GM18507 (cell line): ENCODE data around the gene TSSC4.

Experiments used
- DNase-seq: peaks from one replicate; pipeline ENCODE4 v3.0.0; 2011; ENCODE audit warnings: low read depth; ENCODE audit not compliant: insufficient read length; ENCODE audit errors: extremely low spot score
- FAIRE-seq: peaks from 2 replicates; lab custom pipeline; 2011; peaks lifted over from hg19 to GRCh38; lab: Jason Lieb, UNC

The TSSC4 gene

DNA sequence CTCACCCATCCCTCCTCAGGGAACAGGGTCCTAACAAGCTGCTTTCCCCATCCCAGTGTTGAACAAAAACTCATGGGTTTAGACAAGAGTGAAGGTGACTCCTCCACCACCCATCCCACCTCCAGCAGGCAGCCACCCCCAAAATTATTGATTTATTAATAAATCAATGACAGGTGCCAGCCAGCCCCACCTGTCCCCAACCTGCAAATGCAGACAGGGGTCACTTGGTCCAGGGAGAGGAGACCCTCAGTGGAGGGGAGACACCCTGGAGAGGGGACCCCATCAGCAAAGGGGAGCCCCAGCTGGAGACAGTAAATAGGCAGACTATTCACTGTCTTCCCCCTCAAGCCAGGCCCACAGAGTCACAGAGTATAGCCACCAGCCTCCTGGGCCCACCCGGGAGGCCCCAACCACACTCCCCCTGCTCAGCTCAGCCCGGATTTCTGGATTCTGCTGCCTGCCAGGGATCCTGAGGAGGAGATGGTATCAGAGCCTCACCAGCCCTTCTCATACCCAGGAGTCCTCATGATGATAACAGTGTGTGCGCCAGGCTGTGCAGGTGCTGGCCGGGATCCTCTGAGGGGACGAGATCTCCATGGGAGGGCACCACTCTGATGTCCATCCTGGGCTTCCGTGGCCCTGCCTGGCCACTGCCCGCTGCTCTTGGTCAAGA is 32.2 kb upstream of the TSSC4 start:
- no peak for FAIRE-seq

DNA sequence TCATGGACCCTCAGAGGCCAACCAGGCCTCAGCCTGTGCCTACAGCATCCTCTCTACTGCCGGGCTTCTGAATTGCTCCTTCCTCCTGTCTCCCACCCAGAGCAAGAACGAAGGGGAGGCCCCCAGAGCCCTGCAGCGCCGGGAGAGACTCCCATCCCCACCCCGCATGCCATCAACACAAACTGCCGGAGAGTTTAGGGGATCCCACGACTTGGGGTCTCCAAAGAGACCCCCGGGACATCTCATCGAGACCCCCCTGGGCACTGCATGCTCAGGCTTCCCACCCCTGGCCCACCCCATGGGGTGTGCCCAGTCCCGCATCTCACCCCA is 31.7 kb upstream of the TSSC4 start:
- FAIRE-seq (no peak), DNase-seq (no peak)

More for the DNA sequence above, 32.2 kb upstream of the TSSC4 start:
- no peak for DNase-seq

DNA sequence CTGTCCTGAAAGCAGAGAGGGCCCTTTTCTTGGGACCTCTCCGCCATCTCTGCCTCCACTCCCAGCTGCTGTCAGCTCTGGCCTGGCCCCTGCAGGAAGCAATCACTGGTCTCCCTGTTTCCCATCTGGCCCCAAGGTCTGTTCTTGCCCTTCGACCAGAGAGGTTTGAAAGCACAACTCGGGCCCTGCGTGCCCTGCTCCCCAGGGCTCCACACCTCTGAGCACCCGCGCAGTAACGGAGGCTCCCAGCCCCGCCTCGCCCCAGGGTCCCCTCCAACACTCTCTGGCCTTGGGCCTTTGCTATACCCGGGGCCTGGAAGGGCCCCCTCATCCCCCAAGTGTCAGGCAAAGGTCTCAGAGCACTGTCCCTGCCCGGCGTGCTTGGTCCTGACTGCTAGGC is 31.2 kb upstream of the TSSC4 start:
- DNase-seq (no peak), FAIRE-seq (no peak)

DNA sequence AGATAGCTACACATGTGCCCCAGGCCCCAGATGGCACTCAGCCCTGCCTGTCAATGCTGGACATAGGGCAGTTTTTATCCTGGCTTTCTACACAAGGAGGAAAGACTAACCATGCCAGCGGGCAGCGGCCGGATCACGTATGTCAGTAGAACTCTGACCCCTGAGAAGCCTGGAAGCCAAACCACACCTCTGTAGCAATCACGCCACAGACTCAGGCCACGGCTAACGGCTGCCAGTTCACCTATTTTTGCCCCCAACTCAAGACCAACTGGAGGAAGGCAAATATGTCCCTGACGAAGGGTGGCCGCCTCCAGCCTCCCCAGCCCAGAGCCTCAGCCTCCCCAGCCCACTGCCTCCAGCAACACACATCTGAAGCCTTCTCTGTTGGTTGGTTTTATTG is 30.7 kb upstream of the TSSC4 start:
- no peak for DNase-seq
- FAIRE-seq = no peak

DNA sequence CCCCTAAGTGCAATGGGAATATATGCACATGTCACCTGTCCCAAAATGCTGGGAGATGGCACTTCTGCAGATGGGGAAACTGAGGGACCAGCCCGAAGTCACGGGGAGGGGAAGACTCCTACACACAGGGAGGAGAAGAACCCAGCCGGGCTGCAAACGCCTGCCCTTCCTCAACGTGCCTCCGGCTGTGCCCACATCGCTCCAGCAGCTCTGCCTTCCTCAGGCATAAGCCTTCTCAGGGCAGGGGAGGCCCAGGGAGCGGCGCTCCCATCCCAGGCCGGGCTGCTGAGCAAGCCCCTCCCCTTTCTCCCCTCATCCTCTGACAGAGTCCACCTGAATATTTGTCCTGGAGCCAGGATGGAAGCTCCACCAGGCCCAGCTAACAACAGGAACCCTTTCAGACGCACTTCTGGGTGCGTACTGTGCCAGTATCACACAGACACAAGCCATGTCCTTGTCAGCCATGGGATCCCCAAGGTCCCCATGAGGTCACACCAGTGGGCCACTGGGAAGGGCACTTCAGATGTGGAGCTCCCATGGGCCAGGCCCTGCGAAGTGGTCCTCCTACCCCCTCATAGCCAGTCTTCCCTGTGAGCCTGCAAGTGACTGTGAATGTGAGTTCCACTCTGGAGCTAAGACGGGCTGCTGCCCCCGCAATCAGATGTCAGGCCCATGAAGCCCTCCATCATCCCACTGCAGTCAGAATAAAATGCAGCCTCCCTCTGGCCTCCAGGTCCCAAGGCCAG is 25.9 kb upstream of the TSSC4 start:
- FAIRE-seq (no peak), DNase-seq (no peak)

DNA sequence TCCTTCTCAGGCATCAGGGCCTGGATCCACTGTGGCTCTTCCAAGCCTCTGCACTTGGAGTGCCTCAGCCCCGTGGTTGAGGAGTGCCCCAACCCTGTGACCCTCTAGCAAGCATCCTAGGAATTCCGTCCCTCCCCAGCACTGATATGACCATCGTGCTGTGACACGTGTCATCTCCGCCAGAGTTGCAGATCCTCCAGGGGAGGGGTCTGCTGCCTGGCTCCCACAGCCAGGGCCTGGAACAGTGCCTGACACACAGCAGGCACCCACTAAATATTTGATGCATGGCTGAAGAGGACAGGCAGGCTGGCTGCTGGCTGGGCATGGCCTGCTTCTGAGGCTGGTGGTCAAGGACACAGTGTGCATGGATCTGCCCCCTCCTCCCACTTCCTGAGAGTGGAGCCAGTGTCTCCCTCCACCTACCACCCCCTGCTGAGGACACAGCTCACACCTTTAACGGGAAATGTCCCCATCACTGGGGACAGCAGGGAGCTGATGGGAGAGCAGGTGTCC is 25.2 kb upstream of the TSSC4 start:
- no peak for FAIRE-seq
- no peak for DNase-seq

DNA sequence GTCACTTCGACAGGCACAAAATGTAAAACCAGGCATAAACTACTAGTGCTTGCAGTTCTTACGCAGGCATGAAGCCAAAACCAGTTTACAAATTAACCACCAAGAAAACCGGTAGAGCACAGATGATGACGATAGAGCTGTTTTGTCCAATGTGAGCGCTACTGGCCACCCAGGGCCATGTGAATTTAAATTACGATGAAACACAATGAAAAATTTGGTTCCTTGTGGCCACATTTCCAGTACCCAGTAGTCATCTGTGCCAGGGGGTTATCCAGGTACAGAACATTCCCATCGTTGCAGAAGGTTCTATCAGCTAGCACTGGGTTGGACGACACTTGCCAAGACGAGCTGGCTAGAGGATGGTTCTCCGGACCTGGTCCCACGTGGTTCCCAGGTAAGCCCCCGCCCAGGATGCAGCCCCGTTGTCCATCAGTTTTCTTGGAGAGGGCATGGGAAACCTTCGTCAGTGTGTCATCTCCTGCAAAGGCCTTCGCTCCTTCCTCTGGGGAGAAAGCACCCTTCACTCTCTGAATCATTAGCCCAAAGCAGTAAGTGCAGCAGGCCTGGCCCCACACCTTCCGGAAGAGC is 24.5 kb upstream of the TSSC4 start:
- DNase-seq = no peak
- no peak for FAIRE-seq

DNA sequence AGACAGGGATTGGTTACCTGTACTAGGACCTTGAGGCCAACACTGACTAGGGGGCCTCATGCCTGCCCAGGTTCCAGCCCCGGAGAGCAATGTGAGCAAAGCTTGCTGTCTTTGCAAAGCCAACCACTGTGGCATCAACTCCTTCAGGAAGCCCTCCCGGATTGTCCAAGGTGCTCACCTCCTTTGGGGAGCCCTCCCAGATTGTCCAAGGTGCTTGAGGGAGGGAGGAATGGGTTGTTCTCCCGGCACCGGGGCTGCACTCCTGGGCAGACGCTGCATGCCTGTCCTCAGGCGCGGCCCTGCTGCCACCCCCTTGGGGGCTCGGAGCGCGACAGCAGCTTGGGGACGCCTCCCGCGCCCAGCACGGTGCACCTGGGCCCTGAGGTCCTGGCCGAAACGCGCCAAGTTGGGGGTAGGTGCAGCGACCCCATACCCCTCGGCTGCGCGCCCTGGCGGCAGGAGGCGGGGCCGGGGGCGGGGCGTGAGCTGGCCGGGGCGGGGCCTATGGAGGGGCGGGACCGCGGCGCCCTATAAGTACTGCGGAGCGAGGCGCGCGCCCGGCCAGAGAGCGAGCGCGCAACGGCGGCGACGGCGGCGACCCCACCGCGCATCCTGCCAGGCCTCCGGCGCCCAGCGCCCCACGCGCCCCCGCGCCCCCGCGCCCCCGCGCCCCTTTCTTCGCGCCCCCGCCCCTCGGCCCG is 23.6 kb upstream of the TSSC4 start, which contains the start of gene CD81:
CD81 (plus strand) TSS at position 560 of the 701 bp plus-strand sequence. CDS start 240 bp downstream, outside the sequence.
- no peak for FAIRE-seq
- peak; percentile 75 for DNase-seq

DNA sequence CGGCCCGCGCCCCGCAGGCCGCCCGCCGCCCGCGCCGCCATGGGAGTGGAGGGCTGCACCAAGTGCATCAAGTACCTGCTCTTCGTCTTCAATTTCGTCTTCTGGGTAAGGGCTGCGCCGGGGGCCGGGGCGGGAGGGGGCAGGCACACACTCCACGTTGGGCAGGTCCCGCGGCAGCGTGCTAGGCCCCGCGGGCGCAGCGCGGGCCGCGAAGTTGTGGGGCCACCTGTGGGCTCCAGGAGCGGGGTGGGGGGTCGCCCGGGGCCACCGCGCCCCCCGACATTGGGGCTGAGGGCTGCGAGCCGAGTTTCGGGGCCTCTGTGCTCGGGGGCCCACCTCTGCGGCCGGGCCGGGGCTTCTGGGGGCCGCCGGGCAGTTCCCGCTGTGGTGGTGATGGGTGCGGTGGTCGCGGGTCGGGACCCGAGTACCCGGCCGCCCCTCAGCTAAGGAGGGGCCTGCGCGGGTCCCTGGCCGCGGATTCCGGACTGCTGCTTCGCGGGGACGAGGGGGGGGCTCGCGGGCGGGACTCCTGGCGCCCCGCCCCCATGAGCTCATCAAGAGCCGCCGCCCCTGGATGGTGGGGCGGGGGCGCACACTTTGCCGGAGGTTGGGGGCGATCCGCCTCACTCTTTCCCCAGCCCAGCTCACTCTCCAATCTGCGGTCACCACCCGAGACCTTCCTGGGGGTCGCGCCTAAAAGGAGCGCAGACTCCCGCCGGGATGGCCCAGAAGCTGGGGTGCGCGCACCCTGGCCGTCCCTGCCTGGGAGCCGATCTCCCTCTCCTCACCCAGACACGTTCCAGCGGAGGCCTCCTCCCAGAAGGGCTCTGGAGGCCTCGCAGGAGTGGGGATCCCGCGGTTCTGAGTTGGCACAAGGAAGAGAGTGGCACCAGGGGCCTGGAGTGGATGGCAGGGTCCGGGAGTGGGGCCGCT is 22.8 kb upstream of the TSSC4 start:
- no peak for FAIRE-seq

DNA sequence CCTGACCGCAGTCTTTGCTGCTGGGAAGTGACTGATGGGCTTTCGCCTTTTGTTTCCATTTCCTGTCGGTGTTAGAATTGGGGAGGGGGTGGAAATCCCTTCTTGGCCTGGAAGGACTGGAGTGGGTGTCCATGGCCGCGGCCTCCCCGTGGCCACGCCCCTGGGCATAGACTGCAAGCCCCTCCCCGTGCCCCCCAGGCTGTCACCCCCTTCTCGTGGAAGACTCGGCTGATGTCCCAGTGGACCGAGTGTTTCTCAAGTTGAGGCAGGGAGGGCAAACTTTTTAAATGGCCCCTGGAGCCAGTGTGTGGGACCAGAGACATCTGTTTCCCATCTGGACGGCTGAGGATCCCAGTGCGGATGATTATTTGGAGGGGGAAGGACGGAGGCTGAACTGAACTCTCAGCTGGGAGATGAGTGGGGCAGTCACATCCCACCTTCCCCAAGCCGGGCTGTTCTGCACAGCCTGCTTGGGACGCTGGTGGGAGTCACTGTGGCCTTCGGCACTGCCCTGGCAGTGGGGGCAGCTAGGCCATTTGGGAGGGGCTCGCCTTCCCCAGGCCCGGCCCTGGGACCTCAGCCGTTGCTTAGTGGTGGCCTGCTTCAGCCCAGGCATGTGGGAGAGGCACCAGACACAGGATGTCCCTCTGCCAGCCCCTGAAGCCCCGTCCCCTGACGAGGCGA is 21.9 kb upstream of the TSSC4 start:
- DNase-seq (no peak), FAIRE-seq (peak; percentile 38)

More for the DNA sequence above, 22.8 kb upstream of the TSSC4 start:
- no peak for DNase-seq

DNA sequence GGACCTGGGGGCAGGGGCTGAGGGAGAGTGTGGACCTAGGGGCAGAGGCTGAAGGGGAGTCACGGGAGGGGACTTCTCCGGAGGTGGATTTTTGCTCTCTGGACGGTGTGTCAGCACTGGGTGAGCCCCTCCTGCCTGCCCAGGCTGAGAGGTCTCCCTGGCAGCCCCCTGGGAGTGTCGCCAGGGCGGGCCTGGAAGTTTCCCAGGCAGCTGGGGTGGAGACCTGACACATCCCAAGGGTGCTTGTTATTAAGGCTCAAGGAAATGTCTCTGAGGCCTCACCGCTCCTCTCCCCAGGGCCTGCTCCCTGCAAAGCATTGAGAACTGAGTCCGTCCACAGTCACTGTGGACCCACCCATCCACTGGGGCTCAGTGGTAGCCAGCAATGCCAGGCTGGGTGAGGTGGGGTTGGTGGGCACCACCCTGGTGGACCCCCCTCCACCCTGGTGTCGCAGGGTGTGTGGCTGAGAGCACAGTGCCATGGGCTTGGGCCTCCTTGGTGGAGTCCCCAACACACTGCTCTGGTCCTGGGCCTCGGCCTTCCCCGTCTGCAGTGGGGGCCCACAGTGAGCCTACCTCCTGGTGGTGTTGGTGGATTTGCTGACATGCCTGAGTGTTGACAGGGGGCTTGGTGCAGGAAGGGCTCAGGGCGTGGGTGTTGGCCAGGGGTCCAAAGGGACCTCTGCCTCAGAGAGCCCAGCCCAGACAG is 20.9 kb upstream of the TSSC4 start:
- DNase-seq (no peak), FAIRE-seq (no peak)

DNA sequence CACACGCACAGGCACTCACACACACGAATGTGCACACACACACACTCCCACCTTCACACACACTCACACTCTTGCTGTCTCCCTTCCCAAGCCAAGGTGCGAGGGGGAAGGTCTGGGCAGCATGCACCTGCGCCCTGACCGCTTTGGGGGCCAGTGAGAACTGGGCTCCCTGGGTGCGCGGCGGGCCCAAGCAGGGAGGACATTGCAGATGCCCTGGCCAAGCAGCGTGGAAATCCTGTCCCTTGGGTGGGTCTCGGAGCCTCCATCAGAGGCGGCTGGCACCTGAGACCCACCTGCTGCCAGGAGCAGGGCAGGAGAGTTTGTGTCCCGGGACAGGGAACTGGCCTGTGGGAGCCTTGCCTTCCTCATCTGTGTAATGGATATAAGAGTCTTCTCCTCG is 20.2 kb upstream of the TSSC4 start:
- no peak for FAIRE-seq
- DNase-seq = no peak

DNA sequence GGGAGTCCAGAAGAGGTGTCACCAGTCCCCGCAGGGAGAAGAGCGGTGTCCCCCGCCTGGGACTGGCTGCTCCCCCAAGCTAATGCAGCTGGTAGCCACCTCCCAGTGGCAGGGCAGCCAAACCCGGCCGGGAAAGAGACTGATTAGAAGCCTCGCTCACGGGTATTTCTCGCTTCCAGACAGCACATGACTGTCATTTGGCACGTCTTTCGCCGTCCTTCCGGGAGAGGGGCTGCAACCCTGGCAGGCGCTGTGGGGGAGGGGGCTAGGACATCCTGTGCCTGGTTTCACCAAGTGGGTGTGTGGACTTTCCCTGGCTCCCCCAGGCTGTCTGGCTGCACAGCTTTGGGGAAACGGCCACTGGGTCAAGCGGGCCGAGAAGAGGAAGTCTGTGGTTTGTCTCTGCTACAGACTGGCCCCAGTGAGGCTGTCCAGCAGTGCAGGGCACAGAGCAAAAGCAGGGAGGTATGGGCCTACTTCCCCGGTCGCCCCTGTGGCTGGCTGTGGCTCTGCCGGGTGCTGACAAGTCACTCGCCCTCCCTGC is 19.7 kb upstream of the TSSC4 start:
- FAIRE-seq (peak; percentile 94), DNase-seq (no peak)

DNA sequence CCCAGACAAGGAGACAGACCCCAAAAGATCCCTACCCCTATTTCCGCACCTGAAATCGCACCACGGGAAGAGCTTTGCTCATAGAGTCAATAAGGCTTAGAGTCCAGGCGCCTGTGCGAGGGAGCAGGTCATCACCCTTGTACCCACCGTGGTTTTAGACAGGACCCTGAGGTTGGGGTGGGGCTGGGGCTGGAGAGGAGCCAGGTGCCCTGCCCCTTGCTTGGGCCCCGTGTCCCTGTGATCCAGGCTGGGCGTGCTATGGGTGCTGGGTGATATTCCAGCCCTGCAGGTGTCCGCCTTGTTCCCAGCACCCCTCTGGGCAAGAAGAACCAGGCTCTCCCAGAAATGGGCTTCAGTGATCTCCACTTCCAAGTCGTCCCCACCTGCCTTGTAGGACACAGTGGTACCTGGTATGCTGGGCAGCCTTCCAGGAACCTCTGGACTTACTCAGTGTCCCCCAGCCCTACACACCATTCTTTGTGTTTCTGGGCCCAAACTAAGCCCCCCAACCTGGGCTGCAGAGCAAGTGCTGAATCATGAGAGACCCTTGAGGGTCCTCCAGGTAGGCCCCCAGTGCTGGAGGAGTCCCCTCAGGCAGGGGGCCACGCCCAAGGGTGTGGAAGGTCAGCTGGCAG is 18.9 kb upstream of the TSSC4 start:
- DNase-seq (no peak), FAIRE-seq (no peak)

DNA sequence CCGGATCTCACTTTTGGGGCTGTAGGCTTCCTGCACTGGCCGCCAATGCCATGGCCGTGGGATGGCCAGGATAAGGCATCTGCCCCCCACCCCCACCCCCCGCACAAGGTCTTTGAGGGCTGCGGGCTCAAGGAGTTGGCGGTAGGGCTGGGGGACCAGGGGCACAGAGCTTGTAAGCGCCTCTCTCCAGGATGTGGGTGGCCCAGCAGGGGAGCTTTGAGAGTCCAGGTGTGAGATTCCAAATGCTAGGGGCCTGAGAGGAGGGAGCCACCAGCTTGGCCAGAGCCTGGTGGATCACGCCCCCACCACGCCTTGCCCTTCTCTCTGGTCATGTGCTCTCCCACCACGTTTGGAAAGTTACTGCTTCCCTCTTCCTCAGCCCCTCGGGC is 18.4 kb upstream of the TSSC4 start:
- no peak for FAIRE-seq
- DNase-seq = no peak

DNA sequence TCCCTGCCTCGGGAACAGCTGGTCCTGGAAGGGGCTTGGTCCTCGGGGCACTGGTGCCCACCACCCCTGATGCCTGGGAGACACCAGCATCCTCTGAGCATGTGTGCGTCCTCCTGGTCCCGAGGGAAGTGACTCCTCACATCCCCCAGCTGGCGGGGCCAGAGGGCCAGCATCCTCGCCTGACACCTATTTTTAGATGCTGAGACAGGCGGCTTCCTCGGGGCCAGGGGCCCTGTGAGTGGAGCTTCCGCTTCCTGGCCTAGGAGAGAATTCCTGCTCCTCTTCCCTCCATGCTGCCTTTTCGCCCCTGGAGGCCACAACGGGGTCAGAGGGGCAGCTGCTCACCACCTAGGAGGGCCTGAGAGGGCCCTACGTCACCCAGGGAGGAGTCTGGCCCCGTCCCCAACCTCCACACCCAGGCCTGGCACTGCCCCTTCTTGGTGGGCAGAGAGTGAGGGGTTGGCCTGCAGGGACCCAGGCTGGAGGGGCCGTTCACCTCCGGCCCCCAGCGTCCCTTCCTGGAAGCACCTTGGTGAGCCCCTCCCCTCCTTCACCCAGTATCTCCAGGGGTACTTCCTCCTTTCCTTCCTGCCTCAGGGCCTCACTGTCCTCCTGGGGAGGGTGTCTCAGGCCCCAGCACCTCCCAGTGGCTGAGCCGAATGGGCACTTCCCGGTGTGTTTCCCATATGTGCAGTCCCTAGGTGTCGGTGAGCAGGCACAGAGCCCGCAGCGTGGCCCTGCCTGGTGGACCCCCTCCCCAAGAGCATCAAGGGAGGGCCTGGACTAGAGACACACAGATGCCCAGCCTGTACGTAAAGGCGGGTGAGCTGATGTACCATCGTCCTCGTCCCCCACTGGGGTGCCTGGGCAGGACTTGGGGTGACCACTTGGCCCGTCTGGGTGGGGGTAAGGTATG is 17.4 kb upstream of the TSSC4 start:
- peak; percentile 73 for FAIRE-seq

More for the DNA sequence above, 17.4 kb upstream of the TSSC4 start:
- no peak for DNase-seq
